ENCODE data around the gene CREBBP.

DNA sequence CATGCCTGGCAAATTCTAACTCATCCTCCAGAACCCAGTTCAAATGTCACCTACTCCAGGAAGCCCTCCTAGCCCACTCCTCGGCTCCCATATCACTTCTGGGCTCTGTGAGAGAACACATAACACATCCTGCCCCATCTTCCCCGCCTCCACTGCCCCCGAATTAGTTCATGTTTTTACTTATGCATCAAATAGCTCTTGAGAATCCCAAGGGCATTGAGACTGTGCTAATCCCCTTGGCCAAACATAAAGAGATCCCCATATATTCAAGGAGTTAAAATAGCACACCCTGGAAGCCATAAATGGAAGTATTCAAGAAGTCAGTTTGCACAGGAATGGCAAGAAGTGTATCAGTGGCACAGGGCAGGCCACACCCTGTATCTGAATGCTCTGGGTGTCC is 2.0 kb upstream of the CREBBP start:
- TF ChIP-seq, protein P1, sequence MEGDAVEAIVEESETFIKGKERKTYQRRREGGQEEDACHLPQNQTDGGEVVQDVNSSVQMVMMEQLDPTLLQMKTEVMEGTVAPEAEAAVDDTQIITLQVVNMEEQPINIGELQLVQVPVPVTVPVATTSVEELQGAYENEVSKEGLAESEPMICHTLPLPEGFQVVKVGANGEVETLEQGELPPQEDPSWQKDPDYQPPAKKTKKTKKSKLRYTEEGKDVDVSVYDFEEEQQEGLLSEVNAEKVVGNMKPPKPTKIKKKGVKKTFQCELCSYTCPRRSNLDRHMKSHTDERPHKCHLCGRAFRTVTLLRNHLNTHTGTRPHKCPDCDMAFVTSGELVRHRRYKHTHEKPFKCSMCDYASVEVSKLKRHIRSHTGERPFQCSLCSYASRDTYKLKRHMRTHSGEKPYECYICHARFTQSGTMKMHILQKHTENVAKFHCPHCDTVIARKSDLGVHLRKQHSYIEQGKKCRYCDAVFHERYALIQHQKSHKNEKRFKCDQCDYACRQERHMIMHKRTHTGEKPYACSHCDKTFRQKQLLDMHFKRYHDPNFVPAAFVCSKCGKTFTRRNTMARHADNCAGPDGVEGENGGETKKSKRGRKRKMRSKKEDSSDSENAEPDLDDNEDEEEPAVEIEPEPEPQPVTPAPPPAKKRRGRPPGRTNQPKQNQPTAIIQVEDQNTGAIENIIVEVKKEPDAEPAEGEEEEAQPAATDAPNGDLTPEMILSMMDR (IDR thresholded peaks at IDR 0.05), result no peak
- no peak for TF ChIP-seq POLR2AphosphoS5 (IDR thresholded peaks at IDR 0.05)
- no peak for TF ChIP-seq POLR2A (IDR thresholded peaks at IDR 0.05; ENCODE audit: low read depth)
